Cardiac muscle cell (in vitro differentiated cells and primary cell): ENCODE data around the gene TPO. TPM values are rescaled to one million over a fixed set of nuclear protein-coding genes. Genes with fewer than 3 reads are reported as not detected.
"Not testable (repeated sequence)": the region's sequence is repeated elsewhere in the genome, so short reads cannot be mapped to it uniquely, and the experiment has no call there.

Experiments used
- DNase-seq, 2 donors: peaks; one replicate each; pipeline versions ENCODE4 v3.0.0 to v3.0.0-alpha.2; 2010 to 2017; ENCODE audit warnings: low read depth in 1 of 2, low spot score in 1 of 2
- H3K27ac ChIP-seq: fragments of 200-600 bp; sonication (generic); 2 replicates; pipeline ENCODE4 v1.5.1; 2016
- H3K27me3 ChIP-seq: fragments of 200-600 bp; sonication (generic); 2 replicates; pipeline ENCODE4 v1.6.0; 2016; ENCODE audit warnings: control low read depth
- H3K36me3 ChIP-seq: fragments of 200-600 bp; sonication (generic); 2 replicates; pipeline ENCODE4 v1.5.1; 2016; ENCODE audit warnings: control low read depth
- H3K4me1 ChIP-seq: fragments of 200-600 bp; sonication (generic); 2 replicates; pipeline ENCODE4 v1.8.1; 2017; ENCODE audit warnings: low read depth, mild to moderate bottlenecking, mixed run types
- H3K4me3 ChIP-seq: fragments of 200-600 bp; sonication (generic); 2 replicates; pipeline ENCODE4 v1.5.1; 2016; ENCODE audit warnings: mild to moderate bottlenecking
- H3K9me3 ChIP-seq: fragments of 200-600 bp; sonication (generic); 2 replicates; pipeline ENCODE4 v1.5.1; 2017; ENCODE audit warnings: low read depth, mild to moderate bottlenecking, control low read depth
- polyA plus RNA-seq: library from polyadenylated mRNA; unstranded; fragments of >200 nt; fragmentation: Nextera tagmentation; extraction: Ambion mirVana; gene quantifications from 2 replicates; pipeline ENCODE4 v1.2.1, GENCODE V29; 2016
- total RNA-seq: library from RNA; depleted of rRNA; stranded (reverse); fragments of >200 nt; gene quantifications from 2 replicates; pipeline ENCODE4 v1.2.3, GENCODE V29; 2016
- TF ChIP-seq, protein P1 (sequence below): IDR thresholded peaks from 2 replicates; pipeline ENCODE4 v1.5.1; 2012; ENCODE audit warnings: low read depth, mild to moderate bottlenecking, low read length

Gene TPO
- total and polyA plus RNA-seq, 2 experiments from 2014 or later: 0.46 to 0.71 TPM

- TF ChIP-seq, protein P1, sequence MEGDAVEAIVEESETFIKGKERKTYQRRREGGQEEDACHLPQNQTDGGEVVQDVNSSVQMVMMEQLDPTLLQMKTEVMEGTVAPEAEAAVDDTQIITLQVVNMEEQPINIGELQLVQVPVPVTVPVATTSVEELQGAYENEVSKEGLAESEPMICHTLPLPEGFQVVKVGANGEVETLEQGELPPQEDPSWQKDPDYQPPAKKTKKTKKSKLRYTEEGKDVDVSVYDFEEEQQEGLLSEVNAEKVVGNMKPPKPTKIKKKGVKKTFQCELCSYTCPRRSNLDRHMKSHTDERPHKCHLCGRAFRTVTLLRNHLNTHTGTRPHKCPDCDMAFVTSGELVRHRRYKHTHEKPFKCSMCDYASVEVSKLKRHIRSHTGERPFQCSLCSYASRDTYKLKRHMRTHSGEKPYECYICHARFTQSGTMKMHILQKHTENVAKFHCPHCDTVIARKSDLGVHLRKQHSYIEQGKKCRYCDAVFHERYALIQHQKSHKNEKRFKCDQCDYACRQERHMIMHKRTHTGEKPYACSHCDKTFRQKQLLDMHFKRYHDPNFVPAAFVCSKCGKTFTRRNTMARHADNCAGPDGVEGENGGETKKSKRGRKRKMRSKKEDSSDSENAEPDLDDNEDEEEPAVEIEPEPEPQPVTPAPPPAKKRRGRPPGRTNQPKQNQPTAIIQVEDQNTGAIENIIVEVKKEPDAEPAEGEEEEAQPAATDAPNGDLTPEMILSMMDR: no peak
- Histone ChIP-seq H3K9me3 (no peaks in the 10 kb centered on the region), H3K36me3 (no peaks in the 10 kb centered on the region), H3K27ac (no peak overlapping the region), H3K27me3 (peaks cover 4% of the 10 kb centered on the region), H3K4me3 (no peak overlapping the region), H3K4me1 (peaks cover 9% of the 10 kb centered on the region)
- DNase-seq: no peak
Observed at GRCh38 chr2:1488851-1489250, 75.6 kb downstream of the TPO start.

GRCh38 chr2:1489486-1489885, 76.2 kb downstream of the TPO start:
- Histone ChIP-seq H3K9me3 (no peaks in the 10 kb centered on the region), H3K4me3 (no peak overlapping the region), H3K27me3 (peaks cover 10% of the 10 kb centered on the region), H3K4me1 (peaks cover 9% of the 10 kb centered on the region), H3K36me3 (no peaks in the 10 kb centered on the region), H3K27ac (no peak overlapping the region)
- DNase-seq: no peak
- TF ChIP-seq, protein P1: no peak

GRCh38 chr2:1490381-1490780, 77.1 kb downstream of the TPO start:
- not testable (repeated sequence) for H3K4me3 ChIP-seq, H3K4me1 ChIP-seq, DNase-seq, H3K27ac ChIP-seq, H3K36me3 ChIP-seq, H3K9me3 ChIP-seq
- peaks cover 19% of the 10 kb centered on the region for H3K27me3 ChIP-seq

DNA sequence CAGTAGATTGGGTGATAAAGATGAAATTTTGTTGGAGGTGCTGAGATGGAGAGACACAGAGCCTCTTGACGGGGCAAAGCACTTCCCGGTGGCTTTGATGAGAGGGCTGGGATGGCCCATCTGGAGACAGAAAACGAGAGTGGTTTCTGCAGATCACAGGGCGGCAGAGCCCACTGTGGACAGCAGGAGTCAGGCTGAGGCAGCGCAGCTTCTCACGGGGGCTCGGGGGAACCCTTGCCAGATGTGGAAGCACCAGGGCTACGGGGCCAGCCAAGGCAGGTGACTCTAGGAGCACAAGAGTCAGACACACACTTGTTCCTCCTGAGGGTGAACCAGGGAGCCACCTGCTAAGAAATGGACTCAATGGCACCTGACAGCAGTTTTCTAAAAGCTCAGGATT, 78.5 kb downstream of the TPO start:
- no peak for DNase-seq
- Histone ChIP-seq H3K4me1 (peaks cover 9% of the 10 kb centered on the region), H3K27me3 (peaks cover 23% of the 10 kb centered on the region), H3K27ac (no peak overlapping the region), H3K9me3 (no peaks in the 10 kb centered on the region), H3K4me3 (no peak overlapping the region), H3K36me3 (no peaks in the 10 kb centered on the region)
- TF ChIP-seq, protein P1: no peak

GRCh38 chr2:1492231-1492630, 79.0 kb downstream of the TPO start:
- not testable (repeated sequence) for H3K4me3 ChIP-seq, H3K4me1 ChIP-seq, H3K27ac ChIP-seq, H3K36me3 ChIP-seq, DNase-seq, H3K9me3 ChIP-seq
- H3K27me3 ChIP-seq: peaks cover 23% of the 10 kb centered on the region

DNA sequence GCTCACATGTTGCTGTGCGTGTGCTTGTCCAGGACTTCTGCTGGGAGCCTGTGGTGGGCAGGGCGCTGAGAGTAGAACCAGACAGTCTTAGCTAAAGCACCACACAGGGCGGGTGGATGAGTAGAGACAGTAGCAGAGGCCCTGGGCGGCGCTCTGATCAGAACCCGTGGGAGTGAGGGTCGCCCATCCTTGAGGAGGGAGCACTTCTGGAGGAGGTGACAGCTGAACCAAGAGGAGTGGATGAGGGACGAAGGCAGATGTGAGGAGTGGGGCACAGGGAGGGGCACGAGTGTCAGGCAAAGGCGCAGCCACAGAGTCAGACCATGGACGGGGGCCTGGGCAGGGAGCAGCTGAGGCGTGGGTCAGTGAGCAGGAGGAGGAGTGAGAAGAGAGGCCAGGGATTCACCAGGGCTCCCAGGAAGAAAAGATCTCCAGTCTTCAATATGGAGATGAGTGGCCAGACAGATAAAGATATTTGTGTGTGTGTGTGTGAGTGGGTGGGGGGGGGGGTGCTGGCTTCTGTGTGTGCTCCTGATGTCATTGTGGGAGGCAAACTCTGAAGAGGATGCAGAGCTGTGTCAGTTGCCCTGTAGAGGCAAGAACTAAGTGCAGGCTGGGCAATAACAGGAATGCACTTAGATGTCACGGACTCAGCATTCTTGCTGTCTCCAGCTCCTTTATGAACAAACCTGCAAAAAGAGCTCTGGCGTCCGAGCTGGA, 79.6 kb downstream of the TPO start:
- H3K9me3 ChIP-seq: no peaks in the 10 kb centered on the region
- TF ChIP-seq, protein P1: no peak

More for the DNA sequence above, 79.6 kb downstream of the TPO start:
- H3K36me3 ChIP-seq: no peaks in the 10 kb centered on the region
- H3K27me3 ChIP-seq: peaks cover 23% of the 10 kb centered on the region
- peaks cover 6% of the 10 kb centered on the region for H3K4me1 ChIP-seq
- DNase-seq: no peak
- H3K4me3 ChIP-seq: no peak overlapping the region
- H3K27ac ChIP-seq: no peak overlapping the region
